Thyroid gland (tissue), 4 donors: ENCODE measurements around the gene SPON1.
"Not testable (repeated sequence)": the region's sequence is repeated elsewhere in the genome, so short reads cannot be mapped to it uniquely, and the experiment has no call there.

Experiments used
- POLR2A ChIP-seq, 2 donors: fragments of 450-650 bp; IDR thresholded peaks; one replicate each; pipeline ENCODE4 v1.6.1; 2017; ENCODE audit warnings: antibody characterized with exemption in 2 of 2, mild to moderate bottlenecking in 2 of 2, moderate library complexity in 1 of 2
- TF ChIP-seq, protein P1 (sequence below), 6 experiments: fragments of 200-600 bp in 3 of 6; fragments of 450-650 bp in 3 of 6; sonication (generic) in 3 of 6; IDR thresholded peaks; one replicate each; pipeline ENCODE4 v1.5.1; 2016 to 2019; ENCODE audit warnings: antibody characterized with exemption in 6 of 6, mild to moderate bottlenecking in 2 of 6, inconsistent platforms in 1 of 6, moderate library complexity in 1 of 6

GRCh38 chr11:14173679-14174078, 211.2 kb downstream of the SPON1 start:
- TF ChIP-seq, protein P1, sequence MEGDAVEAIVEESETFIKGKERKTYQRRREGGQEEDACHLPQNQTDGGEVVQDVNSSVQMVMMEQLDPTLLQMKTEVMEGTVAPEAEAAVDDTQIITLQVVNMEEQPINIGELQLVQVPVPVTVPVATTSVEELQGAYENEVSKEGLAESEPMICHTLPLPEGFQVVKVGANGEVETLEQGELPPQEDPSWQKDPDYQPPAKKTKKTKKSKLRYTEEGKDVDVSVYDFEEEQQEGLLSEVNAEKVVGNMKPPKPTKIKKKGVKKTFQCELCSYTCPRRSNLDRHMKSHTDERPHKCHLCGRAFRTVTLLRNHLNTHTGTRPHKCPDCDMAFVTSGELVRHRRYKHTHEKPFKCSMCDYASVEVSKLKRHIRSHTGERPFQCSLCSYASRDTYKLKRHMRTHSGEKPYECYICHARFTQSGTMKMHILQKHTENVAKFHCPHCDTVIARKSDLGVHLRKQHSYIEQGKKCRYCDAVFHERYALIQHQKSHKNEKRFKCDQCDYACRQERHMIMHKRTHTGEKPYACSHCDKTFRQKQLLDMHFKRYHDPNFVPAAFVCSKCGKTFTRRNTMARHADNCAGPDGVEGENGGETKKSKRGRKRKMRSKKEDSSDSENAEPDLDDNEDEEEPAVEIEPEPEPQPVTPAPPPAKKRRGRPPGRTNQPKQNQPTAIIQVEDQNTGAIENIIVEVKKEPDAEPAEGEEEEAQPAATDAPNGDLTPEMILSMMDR (IDR thresholded peaks at IDR 0.05), result not testable (repeated sequence)
- TF ChIP-seq POLR2A (IDR thresholded peaks at IDR 0.05), result not testable (repeated sequence)
